ENCODE measurements around the gene CCAR1.
A peak's percentile ranks its signal among the peaks of the same experiment; 100 is the strongest.
"Not testable (repeated sequence)": the region's sequence is repeated elsewhere in the genome, so short reads cannot be mapped to it uniquely, and the experiment has no call there.

The CCAR1 gene

GRCh38 chr10:68828083-68828601 is 107.1 kb downstream of the CCAR1 start:
- peak in 8 of 56 donors; percentile 2 to 37 (median 10) for DNase-seq

- peak in 1 of 56 donors; percentile 11 for DNase-seq
Observed at GRCh38 chr10:68828833-68829232, 107.8 kb downstream of the CCAR1 start.

- DNase-seq, result peak in 3 of 56 donors; percentile 4 to 19 (median 13)
Observed at GRCh38 chr10:68829521-68829920, 108.5 kb downstream of the CCAR1 start.

GRCh38 chr10:68829952-68830351 is 108.9 kb downstream of the CCAR1 start:
- no peak for DNase-seq

GRCh38 chr10:68831961-68832455 is 111.0 kb downstream of the CCAR1 start:
- no peak for DNase-seq

- no peak for DNase-seq
Observed at GRCh38 chr10:68832601-68833000, 111.6 kb downstream of the CCAR1 start.

- DNase-seq, result no peak
Observed at GRCh38 chr10:68837626-68838322, 116.7 kb downstream of the CCAR1 start.

- DNase-seq, result not testable (repeated sequence)
Observed at GRCh38 chr10:68840650-68841049, 119.6 kb downstream of the CCAR1 start.
